ENCODE results near the gene GNAS. TPM values are rescaled to one million over a fixed set of nuclear protein-coding genes. Genes with fewer than 3 reads are reported as not detected.

Gene GNAS
- total RNA-seq, 2 experiments from 2014 or later = 1,245 to 1,317 TPM

GRCh38 chr20:58816051-58816450 lies 36.5 kb upstream of the GNAS start:
- intact Hi-C loops (cut with DNase I, micrococcal nuclease) = no loop called here
- no peak overlapping the region for H3K27ac ChIP-seq (ENCODE audit: low read depth in 1 of 2, low read length in 2 of 2)

GRCh38 chr20:58816957-58817651 lies 35.4 kb upstream of the GNAS start:
- no peak overlapping the region for H3K4me3 ChIP-seq (ENCODE audit: low read length)
- H3K9me3 ChIP-seq (ENCODE audit: control insufficient read depth in 1 of 2, insufficient read depth in 1 of 2, low read length in 2 of 2) = peaks cover 0 to 23% of the 10 kb centered on the region in 2 experiments
- Mint-ChIP-seq H3K27ac (no peak overlapping the region), H3K27me3 (peaks cover 23% of the 10 kb centered on the region), H3K9me3 (no peaks in the 10 kb centered on the region), H3K36me3 (ENCODE audit: low read depth) (no peaks in the 10 kb centered on the region), H3K4me3 (no peak overlapping the region), H3K4me1 (ENCODE audit: low read depth) (no peaks in the 10 kb centered on the region)
- ChIA-PET CTCF (no interaction called here), POLR2A (no interaction called here)
- ATAC-seq (ENCODE audit: poor library complexity) = no peak
- TF ChIP-seq CTCF (IDR thresholded peaks at IDR 0.05) = no peak
- no peak for DNase-seq
- intact Hi-C loops (cut with DNase I, micrococcal nuclease) = no loop called here
- H3K27ac ChIP-seq (ENCODE audit: low read depth in 1 of 2, low read length in 2 of 2) = no peak overlapping the region
- H3K4me1 ChIP-seq (ENCODE audit: insufficient read depth, low read length) = no peaks in the 10 kb centered on the region
- no peaks in the 10 kb centered on the region for H3K36me3 ChIP-seq (ENCODE audit: insufficient read depth, low read length)
- peaks cover 0 to 4% of the 10 kb centered on the region in 2 experiments for H3K27me3 ChIP-seq (ENCODE audit: control insufficient read depth in 1 of 2, insufficient read depth in 2 of 2, low read length in 2 of 2)

More at GRCh38 chr20:58816051-58816450, 36.5 kb upstream of the GNAS start:
- peaks cover 0 to 20% of the 10 kb centered on the region in 2 experiments for H3K9me3 ChIP-seq (ENCODE audit: control insufficient read depth in 1 of 2, insufficient read depth in 1 of 2, low read length in 2 of 2)
- no peaks in the 10 kb centered on the region for H3K4me1 Mint-ChIP-seq (ENCODE audit: low read depth)
- no peak for TF ChIP-seq CTCF (IDR thresholded peaks at IDR 0.05)
- ATAC-seq (ENCODE audit: poor library complexity) (no peak), DNase-seq (no peak)
- H3K27me3 Mint-ChIP-seq = peaks cover 29% of the 10 kb centered on the region
- no peak overlapping the region for H3K4me3 Mint-ChIP-seq
- ChIA-PET POLR2A (no interaction called here), CTCF (no interaction called here)
- no peaks in the 10 kb centered on the region for H3K36me3 ChIP-seq (ENCODE audit: insufficient read depth, low read length)
- H3K27ac Mint-ChIP-seq = no peak overlapping the region
- H3K9me3 Mint-ChIP-seq = no peaks in the 10 kb centered on the region
- H3K4me1 ChIP-seq (ENCODE audit: insufficient read depth, low read length) = no peaks in the 10 kb centered on the region
- no peaks in the 10 kb centered on the region for H3K36me3 Mint-ChIP-seq (ENCODE audit: low read depth)
- no peak overlapping the region for H3K4me3 ChIP-seq (ENCODE audit: low read length)
- H3K27me3 ChIP-seq (ENCODE audit: control insufficient read depth in 1 of 2, insufficient read depth in 2 of 2, low read length in 2 of 2) = peaks cover 4% of the 10 kb centered on the region in 2 experiments

GRCh38 chr20:58817748-58818147 lies 34.8 kb upstream of the GNAS start:
- ChIA-PET POLR2A (no interaction called here), CTCF (no interaction called here)
- no peak for DNase-seq
- TF ChIP-seq CTCF (IDR thresholded peaks at IDR 0.05) = no peak
- Histone ChIP-seq H3K27ac (ENCODE audit: low read depth in 1 of 2, low read length in 2 of 2) (no peak overlapping the region), H3K27me3 (ENCODE audit: control insufficient read depth in 1 of 2, insufficient read depth in 2 of 2, low read length in 2 of 2) (peaks cover 0 to 4% of the 10 kb centered on the region in 2 experiments), H3K4me3 (ENCODE audit: low read length) (no peak overlapping the region), H3K9me3 (ENCODE audit: control insufficient read depth in 1 of 2, insufficient read depth in 1 of 2, low read length in 2 of 2) (peaks cover 0 to 18% of the 10 kb centered on the region in 2 experiments), H3K36me3 (ENCODE audit: insufficient read depth, low read length) (no peaks in the 10 kb centered on the region), H3K4me1 (ENCODE audit: insufficient read depth, low read length) (no peaks in the 10 kb centered on the region)
- Mint-ChIP-seq H3K9me3 (no peaks in the 10 kb centered on the region), H3K36me3 (ENCODE audit: low read depth) (no peaks in the 10 kb centered on the region), H3K27ac (no peak overlapping the region), H3K4me1 (ENCODE audit: low read depth) (no peaks in the 10 kb centered on the region), H3K27me3 (peaks cover 22% of the 10 kb centered on the region), H3K4me3 (no peak overlapping the region)
- intact Hi-C loops (cut with DNase I, micrococcal nuclease) = no loop called here
- ATAC-seq (ENCODE audit: poor library complexity) = no peak

Data from CD4-positive, alpha-beta T cell (primary cell).